Measurements from ENCODE around the gene NXPH2. TPM values are rescaled to one million over a fixed set of nuclear protein-coding genes. Genes with fewer than 3 reads are reported as not detected.

Gene NXPH2
- total RNA-seq, 1 experiment from 2014 or later = 0.94 TPM

- TF ChIP-seq, protein P1, sequence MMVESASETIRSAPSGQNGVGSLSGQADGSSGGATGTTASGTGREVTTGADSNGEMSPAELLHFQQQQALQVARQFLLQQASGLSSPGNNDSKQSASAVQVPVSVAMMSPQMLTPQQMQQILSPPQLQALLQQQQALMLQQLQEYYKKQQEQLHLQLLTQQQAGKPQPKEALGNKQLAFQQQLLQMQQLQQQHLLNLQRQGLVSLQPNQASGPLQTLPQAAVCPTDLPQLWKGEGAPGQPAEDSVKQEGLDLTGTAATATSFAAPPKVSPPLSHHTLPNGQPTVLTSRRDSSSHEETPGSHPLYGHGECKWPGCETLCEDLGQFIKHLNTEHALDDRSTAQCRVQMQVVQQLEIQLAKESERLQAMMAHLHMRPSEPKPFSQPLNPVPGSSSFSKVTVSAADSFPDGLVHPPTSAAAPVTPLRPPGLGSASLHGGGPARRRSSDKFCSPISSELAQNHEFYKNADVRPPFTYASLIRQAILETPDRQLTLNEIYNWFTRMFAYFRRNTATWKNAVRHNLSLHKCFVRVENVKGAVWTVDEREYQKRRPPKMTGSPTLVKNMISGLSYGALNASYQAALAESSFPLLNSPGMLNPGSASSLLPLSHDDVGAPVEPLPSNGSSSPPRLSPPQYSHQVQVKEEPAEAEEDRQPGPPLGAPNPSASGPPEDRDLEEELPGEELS (CRISPR knock-in tag; IDR thresholded peaks at IDR 0.05) = no peak
These were observed 797 bp downstream of the NXPH2 start (continued) for GRCh38 chr2:138779406-138779780.

DNA sequence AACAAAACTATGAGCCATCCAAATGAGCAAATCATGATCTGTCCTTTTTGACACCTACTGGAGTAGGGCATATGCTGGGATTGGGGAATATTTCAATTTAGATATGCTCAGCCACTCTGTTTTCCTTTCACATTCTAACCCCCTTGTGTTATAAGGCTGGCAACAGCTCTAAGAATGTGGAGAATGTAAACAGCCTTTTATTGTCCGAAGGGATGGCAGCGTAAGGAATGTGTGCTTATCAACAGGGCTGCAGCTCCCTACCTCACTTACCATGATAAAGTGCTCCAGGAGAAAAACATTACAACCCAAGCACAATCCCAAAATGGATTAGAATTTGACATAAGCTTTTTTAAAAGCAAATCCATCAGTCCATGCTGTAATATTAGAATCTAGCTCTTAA is 2.2 kb downstream of the NXPH2 start:
- POLR2A ChIA-PET = no interaction called here
- Mint-ChIP-seq H3K27me3 (ENCODE audit: low read depth) (peaks cover 48% of the 10 kb centered on the region), H3K4me3 (peak overlapping the region; percentile 83), H3K36me3 (no peaks in the 10 kb centered on the region), H3K9me3 (no peaks in the 10 kb centered on the region), H3K4me1 (peaks cover 45% of the 10 kb centered on the region), H3K27ac (no peak overlapping the region; the same call in 1 of the 2 replicates)
- CTCF ChIA-PET = interaction anchor here (1.0 to 1.5 kb wide), 4 partner anchors 9 to 273 kb away, joined by 3 to 7 read pairs (median 5); no protein-coding TSS in a partner anchor
- peak; percentile 83 for ATAC-seq
- DNase-seq (ENCODE audit: low spot score) = peak; percentile 25
- TF ChIP-seq ETV6 (CRISPR knock-in tag; IDR thresholded peaks at IDR 0.05) (peak; percentile 35; the same call in 1 of the 2 replicates), FOXK1 (CRISPR knock-in tag; IDR thresholded peaks at IDR 0.05) (peak; percentile 96), MYBL2 (CRISPR knock-in tag; IDR thresholded peaks at IDR 0.05) (no peak), TEAD4 (CRISPR knock-in tag; IDR thresholded peaks at IDR 0.05) (peak; percentile 95), ATF1 (CRISPR knock-in tag; IDR thresholded peaks at IDR 0.05) (no peak), KAT7 (CRISPR knock-in tag; IDR thresholded peaks at IDR 0.05; ENCODE audit: borderline replicate concordance) (no peak), ZNF416 (CRISPR knock-in tag; IDR thresholded peaks at IDR 0.05) (no peak), RORB (CRISPR knock-in tag; IDR thresholded peaks at IDR 0.05) (peak; percentile 81; the same call in 1 of the 2 replicates), ZNF317 (CRISPR knock-in tag; IDR thresholded peaks at IDR 0.05; ENCODE audit: borderline replicate concordance, low read depth) (no peak), TEAD1 (CRISPR knock-in tag; IDR thresholded peaks at IDR 0.05) (peak; percentile 99)
- TF ChIP-seq, protein P1 (CRISPR knock-in tag; IDR thresholded peaks at IDR 0.05) = peak; percentile 85; the same call in 1 of the 2 replicates
- TF ChIP-seq, protein P2, sequence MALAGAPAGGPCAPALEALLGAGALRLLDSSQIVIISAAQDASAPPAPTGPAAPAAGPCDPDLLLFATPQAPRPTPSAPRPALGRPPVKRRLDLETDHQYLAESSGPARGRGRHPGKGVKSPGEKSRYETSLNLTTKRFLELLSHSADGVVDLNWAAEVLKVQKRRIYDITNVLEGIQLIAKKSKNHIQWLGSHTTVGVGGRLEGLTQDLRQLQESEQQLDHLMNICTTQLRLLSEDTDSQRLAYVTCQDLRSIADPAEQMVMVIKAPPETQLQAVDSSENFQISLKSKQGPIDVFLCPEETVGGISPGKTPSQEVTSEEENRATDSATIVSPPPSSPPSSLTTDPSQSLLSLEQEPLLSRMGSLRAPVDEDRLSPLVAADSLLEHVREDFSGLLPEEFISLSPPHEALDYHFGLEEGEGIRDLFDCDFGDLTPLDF (CRISPR knock-in tag; IDR thresholded peaks at IDR 0.05) = no peak
- TF ChIP-seq, protein P3, sequence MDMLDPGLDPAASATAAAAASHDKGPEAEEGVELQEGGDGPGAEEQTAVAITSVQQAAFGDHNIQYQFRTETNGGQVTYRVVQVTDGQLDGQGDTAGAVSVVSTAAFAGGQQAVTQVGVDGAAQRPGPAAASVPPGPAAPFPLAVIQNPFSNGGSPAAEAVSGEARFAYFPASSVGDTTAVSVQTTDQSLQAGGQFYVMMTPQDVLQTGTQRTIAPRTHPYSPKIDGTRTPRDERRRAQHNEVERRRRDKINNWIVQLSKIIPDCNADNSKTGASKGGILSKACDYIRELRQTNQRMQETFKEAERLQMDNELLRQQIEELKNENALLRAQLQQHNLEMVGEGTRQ (CRISPR knock-in tag; IDR thresholded peaks at IDR 0.05) = no peak

- ChIA-PET CTCF (no interaction called here), POLR2A (no interaction called here)
- no peak overlapping the region for H3K27ac Mint-ChIP-seq
- H3K27me3 Mint-ChIP-seq (ENCODE audit: low read depth) = peaks cover 25% of the 10 kb centered on the region
- no peaks in the 10 kb centered on the region for H3K9me3 Mint-ChIP-seq
- H3K4me1 Mint-ChIP-seq = peaks cover 37% of the 10 kb centered on the region
- no peak for ATAC-seq
- H3K36me3 Mint-ChIP-seq = no peaks in the 10 kb centered on the region
- H3K4me3 Mint-ChIP-seq = no peak overlapping the region
- TF ChIP-seq ZNF416 (CRISPR knock-in tag; IDR thresholded peaks at IDR 0.05) = no peak
- no peak for TF ChIP-seq IRF2 (CRISPR knock-in tag; IDR thresholded peaks at IDR 0.05; ENCODE audit: borderline replicate concordance, low read depth)
- TF ChIP-seq MYBL2 (CRISPR knock-in tag; IDR thresholded peaks at IDR 0.05) = no peak
- TF ChIP-seq ZNF671 (CRISPR knock-in tag; IDR thresholded peaks at IDR 0.05) = no peak
- no peak for TF ChIP-seq ZNF396 (CRISPR knock-in tag; IDR thresholded peaks at IDR 0.05; ENCODE audit: borderline replicate concordance)
- TF ChIP-seq ZNF121 (CRISPR knock-in tag; IDR thresholded peaks at IDR 0.05) = no peak
- TF ChIP-seq NFYB (CRISPR knock-in tag; conservative IDR thresholded peaks at IDR 0.05; ENCODE audit: low read depth) = no peak
- no peak for TF ChIP-seq OVOL2 (CRISPR knock-in tag; IDR thresholded peaks at IDR 0.05; ENCODE audit: borderline replicate concordance)
- TF ChIP-seq, protein P2 (CRISPR knock-in tag; IDR thresholded peaks at IDR 0.05) = no peak
- no peak for TF ChIP-seq RORB (CRISPR knock-in tag; IDR thresholded peaks at IDR 0.05)
- TF ChIP-seq, protein P4, sequence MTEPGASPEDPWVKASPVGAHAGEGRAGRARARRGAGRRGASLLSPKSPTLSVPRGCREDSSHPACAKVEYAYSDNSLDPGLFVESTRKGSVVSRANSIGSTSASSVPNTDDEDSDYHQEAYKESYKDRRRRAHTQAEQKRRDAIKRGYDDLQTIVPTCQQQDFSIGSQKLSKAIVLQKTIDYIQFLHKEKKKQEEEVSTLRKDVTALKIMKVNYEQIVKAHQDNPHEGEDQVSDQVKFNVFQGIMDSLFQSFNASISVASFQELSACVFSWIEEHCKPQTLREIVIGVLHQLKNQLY (CRISPR knock-in tag; IDR thresholded peaks at IDR 0.05) = no peak
- TF ChIP-seq, protein P5, sequence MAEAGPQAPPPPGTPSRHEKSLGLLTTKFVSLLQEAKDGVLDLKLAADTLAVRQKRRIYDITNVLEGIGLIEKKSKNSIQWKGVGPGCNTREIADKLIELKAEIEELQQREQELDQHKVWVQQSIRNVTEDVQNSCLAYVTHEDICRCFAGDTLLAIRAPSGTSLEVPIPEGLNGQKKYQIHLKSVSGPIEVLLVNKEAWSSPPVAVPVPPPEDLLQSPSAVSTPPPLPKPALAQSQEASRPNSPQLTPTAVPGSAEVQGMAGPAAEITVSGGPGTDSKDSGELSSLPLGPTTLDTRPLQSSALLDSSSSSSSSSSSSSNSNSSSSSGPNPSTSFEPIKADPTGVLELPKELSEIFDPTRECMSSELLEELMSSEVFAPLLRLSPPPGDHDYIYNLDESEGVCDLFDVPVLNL (CRISPR knock-in tag; IDR thresholded peaks at IDR 0.05; ENCODE audit: borderline replicate concordance, low read depth) = no peak
- no peak for TF ChIP-seq ATF1 (CRISPR knock-in tag; IDR thresholded peaks at IDR 0.05)
- TF ChIP-seq, protein P6, sequence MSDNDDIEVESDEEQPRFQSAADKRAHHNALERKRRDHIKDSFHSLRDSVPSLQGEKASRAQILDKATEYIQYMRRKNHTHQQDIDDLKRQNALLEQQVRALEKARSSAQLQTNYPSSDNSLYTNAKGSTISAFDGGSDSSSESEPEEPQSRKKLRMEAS (CRISPR knock-in tag; IDR thresholded peaks at IDR 0.05) = no peak
- no peak for DNase-seq (ENCODE audit: low spot score)
These were observed 4.5 kb downstream of the NXPH2 start for GRCh38 chr2:138775736-138776135.

Measured in WTC11 (cell line).